ENCODE measurements around the gene CUEDC1.
"Not testable (repeated sequence)": the region's sequence is repeated elsewhere in the genome, so short reads cannot be mapped to it uniquely, and the experiment has no call there.

CUEDC1 gene

GRCh38 chr17:57984936-57985674, 29.9 kb upstream of the CUEDC1 start:
- no peak for DNase-seq

- no peak for DNase-seq
Observed at GRCh38 chr17:57984261-57984890, 29.2 kb upstream of the CUEDC1 start.

GRCh38 chr17:57983446-57983845, 28.2 kb upstream of the CUEDC1 start:
- DNase-seq: no peak

DNA sequence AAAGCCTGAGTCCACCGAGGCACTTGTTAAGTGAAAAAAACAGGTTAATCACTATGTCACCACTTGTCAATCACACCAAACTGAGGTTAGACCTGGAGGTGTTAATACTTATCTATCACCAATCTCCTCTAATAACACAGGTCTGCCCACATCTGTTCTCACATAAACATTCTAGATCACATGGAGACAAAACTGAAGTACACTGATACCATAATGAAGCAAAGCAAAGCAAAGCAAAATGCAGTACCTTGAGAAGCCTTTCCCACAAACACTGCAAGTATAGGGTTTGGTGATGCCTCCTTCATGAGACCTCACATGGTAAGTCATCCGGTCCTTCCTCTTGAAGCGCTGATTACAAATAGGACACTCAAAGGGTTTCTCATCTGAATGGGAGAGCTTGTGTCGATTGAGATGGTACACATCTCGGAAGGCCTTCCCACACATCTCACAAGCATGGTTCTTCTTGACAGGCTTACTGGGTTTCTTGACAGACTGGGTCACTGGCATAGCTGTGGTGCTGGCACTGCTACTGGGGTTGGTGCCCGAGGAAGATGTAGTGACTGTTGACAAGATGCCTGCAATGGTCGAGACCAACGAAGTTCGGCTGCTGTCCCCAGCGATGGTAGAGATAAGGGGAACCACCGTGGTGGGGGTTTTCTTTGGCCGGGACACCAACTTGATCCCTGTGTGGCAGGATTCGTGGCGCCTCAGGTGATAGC, 27.4 kb upstream of the CUEDC1 start:
- DNase-seq: no peak

- no peak for DNase-seq
Observed at GRCh38 chr17:57980522-57980921, 25.3 kb upstream of the CUEDC1 start.

DNA sequence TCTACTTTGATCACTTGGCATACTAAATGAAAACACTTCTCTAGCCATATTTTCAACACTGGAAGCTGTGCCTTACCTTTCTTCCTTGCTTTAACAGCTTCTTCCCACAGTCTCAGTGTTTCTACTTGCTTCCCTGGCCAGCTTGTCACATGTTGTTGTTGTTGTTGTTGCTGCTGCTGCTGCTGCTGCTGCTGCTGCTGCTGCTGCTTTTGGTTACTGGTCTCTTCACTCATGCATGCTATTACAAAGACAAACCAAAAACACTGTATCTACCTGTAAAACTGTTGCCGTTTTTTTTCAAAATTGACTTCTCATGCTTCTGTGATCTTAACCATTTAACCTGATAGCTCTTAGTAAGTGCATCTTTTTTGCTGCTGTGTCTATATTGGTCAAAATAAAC, 23.9 kb upstream of the CUEDC1 start:
- no peak for DNase-seq

- DNase-seq: no peak
Observed at GRCh38 chr17:57976594-57976993, 21.4 kb upstream of the CUEDC1 start.

DNA sequence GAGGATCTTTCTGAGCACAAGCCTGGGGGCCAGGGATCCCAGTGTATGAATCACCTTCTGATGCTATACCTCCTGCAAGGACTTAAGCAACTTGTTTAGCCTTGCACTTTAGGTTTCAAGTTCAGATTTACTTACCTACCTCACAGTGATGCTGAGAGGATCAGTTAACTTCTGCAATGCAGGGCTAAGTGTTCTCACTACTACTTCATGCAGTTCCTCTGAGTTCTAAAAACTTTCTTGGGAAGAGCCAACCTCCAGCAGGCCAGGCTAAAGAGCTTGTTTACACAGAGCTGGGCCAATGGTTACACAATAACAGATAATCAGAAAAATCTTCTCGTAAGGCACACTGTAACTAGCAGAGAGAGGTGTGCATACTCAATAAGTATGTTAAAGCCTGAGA, 19.8 kb upstream of the CUEDC1 start:
- no peak for DNase-seq

DNA sequence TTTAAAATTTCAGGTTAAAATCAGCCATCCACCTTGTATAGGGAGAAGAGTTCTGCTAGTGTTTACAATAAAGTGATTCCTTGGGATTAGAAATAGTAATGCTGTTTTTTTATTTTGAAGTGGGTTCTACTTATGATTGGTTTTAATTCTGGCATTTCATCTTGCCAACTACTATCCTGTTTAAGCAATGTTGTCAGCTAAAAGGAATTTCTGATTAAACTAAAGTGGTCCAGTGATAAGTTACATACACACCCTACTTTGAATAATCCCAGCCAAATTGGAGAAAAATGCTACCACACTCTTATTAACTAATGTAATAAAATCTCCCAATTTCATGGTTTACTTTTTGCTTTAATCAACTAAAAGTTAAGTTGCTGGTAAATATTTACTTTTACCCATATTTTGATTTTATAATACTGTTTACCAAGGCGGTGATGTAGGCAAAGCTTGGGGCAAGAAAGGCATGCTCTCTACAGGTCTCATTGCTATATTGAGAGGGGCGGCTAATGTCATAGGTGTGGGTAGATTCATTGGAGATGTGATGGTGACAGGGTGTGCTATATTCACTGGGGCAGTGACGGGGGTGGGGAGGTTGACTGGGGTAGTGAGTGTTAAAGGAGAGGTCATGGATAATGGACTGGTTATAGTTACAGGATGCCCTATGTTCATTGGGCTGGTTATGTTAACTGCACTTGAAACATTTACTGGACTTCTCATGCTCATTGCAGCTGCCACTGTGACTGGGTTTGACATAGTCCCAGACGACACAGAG, 19.0 kb upstream of the CUEDC1 start:
- DNase-seq: not testable (repeated sequence)

DNA sequence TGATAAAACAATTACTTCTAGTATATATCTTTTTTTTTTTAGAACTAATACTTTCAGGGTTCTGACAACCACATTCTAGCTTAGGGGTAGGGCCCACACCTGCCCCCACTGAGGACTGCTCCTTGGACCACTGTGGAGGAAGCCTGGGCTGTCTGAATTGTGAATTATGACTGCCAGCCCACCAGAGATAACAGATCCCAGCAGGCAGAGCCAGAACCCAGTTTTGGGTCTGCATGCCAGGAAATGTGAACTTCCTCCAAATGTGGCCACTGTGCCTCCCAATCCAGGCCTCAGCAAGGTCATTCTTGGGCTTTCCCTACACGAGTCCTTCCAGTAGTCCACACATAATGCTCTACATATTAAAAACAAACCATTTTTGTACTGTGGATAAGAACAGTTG, 16.9 kb upstream of the CUEDC1 start:
- no peak for DNase-seq

GRCh38 chr17:57971572-57971971, 16.4 kb upstream of the CUEDC1 start:
- no peak for DNase-seq

GRCh38 chr17:57970710-57971109, 15.5 kb upstream of the CUEDC1 start:
- DNase-seq: no peak

GRCh38 chr17:57968456-57968855, 13.2 kb upstream of the CUEDC1 start:
- DNase-seq: no peak

DNA sequence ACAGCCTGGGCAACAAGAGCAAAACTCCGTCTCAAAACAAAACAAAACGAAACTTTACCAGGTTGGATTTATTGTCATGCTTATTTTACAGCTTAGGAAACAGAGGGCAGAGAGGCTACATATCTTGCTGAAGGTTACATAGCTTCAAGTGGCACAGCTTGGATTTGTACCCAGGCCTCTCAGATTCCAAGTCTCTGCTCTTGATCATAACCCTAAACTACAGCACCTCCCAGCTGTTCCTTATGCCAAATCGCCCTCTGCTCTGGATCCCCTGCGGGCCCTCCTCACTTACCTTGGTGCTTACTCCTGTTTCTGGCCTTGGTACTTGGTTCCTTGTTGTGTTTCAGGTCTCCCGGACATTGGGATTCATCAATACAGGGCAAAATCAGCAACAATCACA, 11.7 kb upstream of the CUEDC1 start:
- DNase-seq: no peak

GRCh38 chr17:57966246-57966645, 11.0 kb upstream of the CUEDC1 start:
- no peak for DNase-seq

- no peak for DNase-seq
Observed at GRCh38 chr17:57965521-57966160, 10.4 kb upstream of the CUEDC1 start.

- DNase-seq: no peak
Observed at GRCh38 chr17:57963149-57963511, 7.9 kb upstream of the CUEDC1 start.

DNA sequence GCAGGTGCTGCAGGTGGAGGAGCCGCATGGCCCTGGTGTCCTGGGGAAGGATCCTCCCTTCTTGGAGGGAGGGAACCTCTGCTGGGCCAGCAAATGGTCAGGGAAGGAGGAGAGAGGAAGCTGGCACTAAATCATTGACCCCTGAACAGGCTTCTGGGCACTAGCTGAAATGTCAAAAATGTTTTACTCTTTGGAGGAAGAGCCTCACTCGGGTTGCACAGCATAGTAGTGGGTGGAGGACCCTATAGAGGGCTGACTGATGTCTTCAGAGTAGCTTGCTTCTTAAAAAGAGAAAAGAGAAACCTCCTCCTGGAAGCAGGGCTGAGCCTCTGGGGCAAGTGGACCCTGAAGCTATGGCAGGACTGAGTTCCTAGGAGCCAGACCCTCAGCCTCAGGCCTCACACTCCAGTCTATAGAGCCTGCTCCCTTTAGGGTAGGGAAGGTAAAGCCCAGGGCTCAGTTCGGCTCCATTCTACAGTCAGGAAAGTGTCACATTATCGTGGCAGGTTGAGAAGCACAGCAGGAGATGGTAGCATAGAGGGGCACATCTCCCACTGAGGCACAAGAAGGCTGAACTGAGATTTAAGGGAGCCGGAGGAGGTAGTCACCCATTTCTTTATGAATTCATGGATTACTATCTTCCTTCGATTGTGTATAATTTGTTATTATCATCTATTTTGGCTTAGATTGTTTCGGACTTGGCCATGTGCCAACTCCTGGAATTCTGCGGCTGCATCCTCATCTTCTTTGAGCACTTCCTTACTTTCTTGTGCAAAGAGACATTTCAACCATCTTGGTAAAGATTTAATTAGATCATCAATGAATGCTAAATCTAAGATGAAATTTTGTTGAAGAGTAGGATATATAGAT, 7.3 kb upstream of the CUEDC1 start:
- DNase-seq: no peak

DNA sequence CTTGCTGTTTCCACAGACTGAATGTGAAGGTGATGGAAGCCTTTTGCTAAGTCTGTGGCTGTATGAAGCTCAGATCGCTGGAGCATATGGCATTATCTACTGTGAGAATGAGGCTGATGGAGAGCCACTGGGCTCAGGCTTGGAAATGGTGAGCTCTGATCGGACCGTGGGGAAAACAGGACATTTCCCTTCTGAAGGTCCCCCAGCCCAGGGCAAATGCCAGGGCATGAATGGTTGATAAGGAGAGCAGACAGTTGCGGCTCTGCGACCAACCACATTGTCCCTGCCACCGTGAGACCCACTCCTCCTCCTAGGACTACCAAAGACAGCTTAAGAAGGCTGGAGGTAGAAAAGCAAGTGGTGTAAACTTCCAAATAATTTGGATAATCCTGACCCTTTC, 4.7 kb upstream of the CUEDC1 start:
- DNase-seq: no peak

- not testable (repeated sequence) for DNase-seq
Observed at GRCh38 chr17:57958391-57958790, 3.2 kb upstream of the CUEDC1 start.

GRCh38 chr17:57957886-57958285, 2.7 kb upstream of the CUEDC1 start:
- DNase-seq: no peak
